Osteocyte (in vitro differentiated cells): ENCODE measurements around the gene SERPINB5. TPM values are rescaled to one million over a fixed set of nuclear protein-coding genes. Genes with fewer than 3 reads are reported as not detected.
A peak's percentile ranks its signal among the peaks of the same experiment; 100 is the strongest.

Experiments
- DNase-seq: peaks from one replicate; pipeline ENCODE4 v3.0.0; 2021; ENCODE audit warnings: mixed read lengths; ENCODE audit not compliant: unreplicated experiment; ENCODE audit errors: extremely low spot score
- H3K27ac Mint-ChIP-seq: one replicate; pipeline ENCODE4 v1.8.0; 2021; ENCODE audit warnings: mild to moderate bottlenecking, mixed read lengths; ENCODE audit not compliant: unreplicated experiment
- H3K27me3 Mint-ChIP-seq: one replicate; pipeline ENCODE4 v1.8.0; 2021; ENCODE audit warnings: mixed read lengths; ENCODE audit not compliant: unreplicated experiment
- H3K36me3 Mint-ChIP-seq: one replicate; pipeline ENCODE4 v1.8.0; 2021; ENCODE audit warnings: mixed read lengths; ENCODE audit not compliant: unreplicated experiment
- H3K4me1 Mint-ChIP-seq: one replicate; pipeline ENCODE4 v1.8.0; 2021; ENCODE audit warnings: mixed read lengths; ENCODE audit not compliant: unreplicated experiment
- H3K4me3 Mint-ChIP-seq: one replicate; pipeline ENCODE4 v1.8.0; 2021; ENCODE audit warnings: mild to moderate bottlenecking, moderate library complexity, mixed read lengths; ENCODE audit not compliant: unreplicated experiment
- H3K9me3 Mint-ChIP-seq: one replicate; pipeline ENCODE4 v1.8.0; 2021; ENCODE audit warnings: mixed read lengths; ENCODE audit not compliant: unreplicated experiment
- total RNA-seq: library from RNA; stranded (reverse); gene quantifications from 2 replicates; pipeline ENCODE4 v1.2.1, GENCODE V29; 2021
- TF ChIP-seq, protein P1 (sequence below): fragments of 200-600 bp; sonication (generic); IDR thresholded peaks from 2 replicates; pipeline ENCODE4 v1.5.0; 2021; ENCODE audit warnings: antibody characterized with exemption, mild to moderate bottlenecking, moderate library complexity

The SERPINB5 gene
- total RNA-seq, 1 donor from 2014 or later: not detected

DNA sequence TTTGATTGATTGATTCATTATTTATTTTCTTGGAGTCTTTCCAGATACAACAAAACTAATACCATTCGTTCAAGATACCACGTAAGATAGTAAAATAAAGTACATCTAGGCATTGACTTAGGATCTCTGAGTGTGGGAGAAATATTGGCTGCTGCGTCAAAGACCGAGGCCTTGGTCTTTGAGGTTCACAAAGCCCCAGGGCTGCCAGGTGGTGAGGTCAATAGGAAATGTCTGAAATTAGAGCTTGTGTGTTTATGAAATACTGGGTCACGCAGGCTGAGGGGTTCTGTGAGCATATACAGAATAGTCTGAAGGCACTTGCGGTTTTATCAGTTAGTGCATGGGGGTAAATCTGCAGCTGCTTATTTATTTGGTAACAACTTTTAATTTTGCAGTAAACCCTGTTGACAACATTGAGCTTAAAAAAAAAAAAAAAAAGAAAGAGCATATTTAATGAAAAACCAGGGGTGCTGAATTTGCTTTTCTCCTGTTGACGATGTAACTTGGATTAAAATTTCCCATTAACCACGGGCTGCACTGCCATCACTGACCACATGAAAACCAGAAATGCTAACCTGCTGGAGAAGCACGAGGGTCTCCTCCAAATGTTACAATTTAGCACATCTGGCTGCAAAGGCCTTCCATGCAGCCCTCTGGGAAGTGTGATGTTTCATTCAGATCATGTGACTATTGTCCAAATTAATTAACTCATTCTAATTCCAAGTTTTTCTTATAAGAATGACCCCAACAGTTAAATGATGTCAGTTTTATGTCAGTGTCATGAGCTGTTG lies 38.3 kb downstream of the SERPINB5 start:
- no peak overlapping the region for H3K27ac Mint-ChIP-seq
- no peak for DNase-seq

DNA sequence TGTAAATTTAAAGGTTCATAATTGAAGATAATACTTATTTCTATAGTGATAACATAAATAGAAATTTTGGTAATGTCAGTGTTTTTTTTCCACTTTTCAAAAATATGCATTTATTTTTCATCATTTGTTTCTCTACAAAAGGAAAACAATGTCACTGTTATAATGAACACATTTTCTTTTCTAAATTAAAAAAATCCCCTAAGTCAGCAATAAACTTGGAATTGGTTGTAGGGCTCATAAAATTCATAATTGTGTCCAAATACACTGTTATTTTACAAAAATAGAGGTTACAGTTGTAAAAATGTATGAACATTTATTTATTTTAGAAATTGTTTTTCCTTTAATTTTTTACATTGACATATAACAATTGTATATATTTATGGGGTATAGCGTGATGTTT lies 39.0 kb downstream of the SERPINB5 start:
- no peak for DNase-seq
- no peaks in the 10 kb centered on the region for H3K36me3 Mint-ChIP-seq
- peaks cover 19% of the 10 kb centered on the region for H3K4me1 Mint-ChIP-seq
- H3K9me3 Mint-ChIP-seq: no peaks in the 10 kb centered on the region
- no peak overlapping the region for H3K27ac Mint-ChIP-seq
- TF ChIP-seq, protein P1, sequence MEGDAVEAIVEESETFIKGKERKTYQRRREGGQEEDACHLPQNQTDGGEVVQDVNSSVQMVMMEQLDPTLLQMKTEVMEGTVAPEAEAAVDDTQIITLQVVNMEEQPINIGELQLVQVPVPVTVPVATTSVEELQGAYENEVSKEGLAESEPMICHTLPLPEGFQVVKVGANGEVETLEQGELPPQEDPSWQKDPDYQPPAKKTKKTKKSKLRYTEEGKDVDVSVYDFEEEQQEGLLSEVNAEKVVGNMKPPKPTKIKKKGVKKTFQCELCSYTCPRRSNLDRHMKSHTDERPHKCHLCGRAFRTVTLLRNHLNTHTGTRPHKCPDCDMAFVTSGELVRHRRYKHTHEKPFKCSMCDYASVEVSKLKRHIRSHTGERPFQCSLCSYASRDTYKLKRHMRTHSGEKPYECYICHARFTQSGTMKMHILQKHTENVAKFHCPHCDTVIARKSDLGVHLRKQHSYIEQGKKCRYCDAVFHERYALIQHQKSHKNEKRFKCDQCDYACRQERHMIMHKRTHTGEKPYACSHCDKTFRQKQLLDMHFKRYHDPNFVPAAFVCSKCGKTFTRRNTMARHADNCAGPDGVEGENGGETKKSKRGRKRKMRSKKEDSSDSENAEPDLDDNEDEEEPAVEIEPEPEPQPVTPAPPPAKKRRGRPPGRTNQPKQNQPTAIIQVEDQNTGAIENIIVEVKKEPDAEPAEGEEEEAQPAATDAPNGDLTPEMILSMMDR: no peak
- no peak overlapping the region for H3K4me3 Mint-ChIP-seq
- H3K27me3 Mint-ChIP-seq: peaks cover 5% of the 10 kb centered on the region

More for the DNA sequence above, 38.3 kb downstream of the SERPINB5 start:
- Mint-ChIP-seq H3K4me3 (no peak overlapping the region), H3K9me3 (no peaks in the 10 kb centered on the region), H3K27me3 (peaks cover 2% of the 10 kb centered on the region), H3K36me3 (no peaks in the 10 kb centered on the region), H3K4me1 (peaks cover 19% of the 10 kb centered on the region)
- TF ChIP-seq, protein P1: peak; percentile 18

DNA sequence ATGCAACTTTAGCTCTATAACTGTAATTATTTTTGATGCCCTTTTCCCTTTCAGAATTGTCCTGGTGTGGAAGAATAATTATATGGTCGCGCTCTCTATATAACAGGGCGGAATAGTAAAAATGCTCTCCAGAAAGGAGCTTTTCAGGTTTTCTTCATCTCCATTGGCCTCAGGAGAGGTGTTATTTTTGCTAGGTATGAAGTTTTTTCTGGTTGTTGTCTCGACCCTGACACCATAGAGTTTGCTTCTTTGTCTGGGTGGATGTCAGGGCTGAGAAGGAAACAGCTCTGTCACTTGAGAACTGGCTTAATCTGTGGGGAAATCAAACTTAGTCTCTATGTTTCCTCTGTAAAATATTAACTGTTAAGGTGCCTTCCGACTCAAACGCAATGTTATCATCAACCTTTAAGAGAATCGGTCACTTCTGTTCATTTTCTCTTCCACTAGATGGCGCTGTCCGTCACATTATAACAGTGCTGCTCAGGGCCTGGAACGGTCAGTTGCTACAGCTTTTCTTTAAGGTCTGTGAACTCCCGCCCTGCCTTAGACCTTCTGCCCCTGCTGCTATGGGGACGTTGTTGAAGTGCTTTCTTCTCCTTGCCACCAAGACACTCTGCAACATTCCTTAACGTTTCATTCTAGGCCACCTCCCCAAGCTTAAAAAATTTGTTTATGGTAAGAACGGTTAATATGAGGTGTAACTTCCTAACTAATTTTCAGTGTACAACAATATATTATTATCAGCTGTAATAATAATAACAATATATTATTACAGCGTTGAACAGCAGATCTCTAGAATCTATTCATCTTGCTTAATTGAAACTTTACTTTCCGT lies 41.6 kb downstream of the SERPINB5 start:
- Mint-ChIP-seq H3K9me3 (no peaks in the 10 kb centered on the region), H3K36me3 (no peaks in the 10 kb centered on the region), H3K4me1 (peaks cover 15% of the 10 kb centered on the region), H3K27ac (peak overlapping the region; percentile 42), H3K4me3 (no peak overlapping the region), H3K27me3 (peaks cover 16% of the 10 kb centered on the region)
- TF ChIP-seq, protein P1: peak; percentile 85
- DNase-seq: no peak

DNA sequence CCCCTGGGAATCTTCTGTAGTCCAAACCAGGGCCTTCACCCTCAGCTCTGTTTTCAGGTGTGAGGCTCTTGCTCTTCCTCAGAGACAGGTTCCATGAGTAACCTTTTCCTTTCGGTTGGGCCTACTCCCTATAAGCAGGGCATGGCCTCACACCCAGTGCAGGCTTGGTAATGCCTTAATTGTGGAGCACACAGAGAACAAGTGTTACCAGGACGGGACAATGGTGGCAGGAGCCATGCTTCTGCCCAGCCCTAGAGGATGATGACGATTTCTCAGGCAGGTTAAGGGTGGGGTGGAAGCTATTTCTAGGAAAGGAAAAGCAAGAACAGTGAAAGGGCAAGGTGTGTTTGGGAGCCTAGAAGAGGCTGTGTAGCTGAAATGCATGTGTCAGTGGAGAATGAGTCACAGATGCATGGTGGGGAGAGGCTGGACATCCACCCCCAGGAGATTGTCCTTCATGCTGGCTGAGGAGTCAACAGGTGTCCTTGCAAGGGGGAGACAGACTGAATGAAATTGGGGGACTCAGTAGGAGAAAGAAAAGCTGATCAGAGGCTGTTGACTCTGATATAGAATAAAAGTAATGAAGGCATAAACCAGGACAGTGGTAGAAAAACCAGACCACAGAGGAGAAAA lies 43.4 kb downstream of the SERPINB5 start:
- Mint-ChIP-seq H3K27ac (no peak overlapping the region), H3K4me3 (no peak overlapping the region), H3K27me3 (peaks cover 18% of the 10 kb centered on the region), H3K4me1 (peaks cover 4% of the 10 kb centered on the region), H3K9me3 (no peaks in the 10 kb centered on the region), H3K36me3 (no peaks in the 10 kb centered on the region)
- DNase-seq: no peak
- TF ChIP-seq, protein P1: no peak
